GM23248 (cell line): ENCODE data around the gene TEX264. TPM values are rescaled to one million over a fixed set of nuclear protein-coding genes. Genes with fewer than 3 reads are reported as not detected.
"Not testable (repeated sequence)": the region's sequence is repeated elsewhere in the genome, so short reads cannot be mapped to it uniquely, and the experiment has no call there.

Experiments used
- DNase-seq: peaks from one replicate; pipeline ENCODE4 v3.0.0-alpha.2; 2015
- H2AFZ ChIP-seq: fragments of 200-600 bp; sonication (generic); 2 replicates; pipeline ENCODE4 v1.6.1; 2016; ENCODE audit warnings: antibody characterized with exemption
- H3F3A ChIP-seq: fragments of 200-600 bp; sonication (generic); 2 replicates; pipeline ENCODE4 v1.6.1; 2016; ENCODE audit warnings: mild to moderate bottlenecking, antibody characterized with exemption, mixed run types; ENCODE audit not compliant: insufficient read depth
- H3K27ac ChIP-seq: fragments of 200-600 bp; sonication (generic); 2 replicates; pipeline ENCODE4 v1.5.1; 2016; ENCODE audit warnings: mild to moderate bottlenecking
- H3K27me3 ChIP-seq: fragments of 200-600 bp; sonication (generic); replicated peaks from 2 replicates; pipeline ENCODE4 v1.6.1; 2016; ENCODE audit warnings: mild to moderate bottlenecking; ENCODE audit not compliant: insufficient read depth
- H3K36me3 ChIP-seq: fragments of 200-600 bp; sonication (generic); 2 replicates; pipeline ENCODE4 v1.6.1; 2016; ENCODE audit warnings: low read depth, mild to moderate bottlenecking
- H3K4me1 ChIP-seq: fragments of 200-600 bp; sonication (generic); 2 replicates; pipeline ENCODE4 v1.6.1; 2016; ENCODE audit warnings: mild to moderate bottlenecking; ENCODE audit not compliant: insufficient read depth
- H3K4me2 ChIP-seq: fragments of 200-600 bp; sonication (generic); one replicate; pipeline ENCODE4 v1.6.1; 2016; ENCODE audit warnings: mild to moderate bottlenecking; ENCODE audit not compliant: unreplicated experiment
- H3K4me3 ChIP-seq: fragments of 200-600 bp; sonication (generic); 2 replicates; pipeline ENCODE4 v1.5.1; 2016; ENCODE audit warnings: mild to moderate bottlenecking
- H3K79me2 ChIP-seq: fragments of 200-600 bp; sonication (generic); 2 replicates; pipeline ENCODE4 v1.6.1; 2016; ENCODE audit warnings: mild to moderate bottlenecking; ENCODE audit not compliant: insufficient read depth
- H3K9ac ChIP-seq: fragments of 200-600 bp; sonication (generic); 2 replicates; pipeline ENCODE4 v1.6.1; 2016; ENCODE audit warnings: mild to moderate bottlenecking
- H3K9me2 ChIP-seq: fragments of 200-600 bp; sonication (generic); 2 replicates; pipeline ENCODE4 v1.6.1; 2016; ENCODE audit warnings: mixed run types, mild to moderate bottlenecking, moderate library complexity; ENCODE audit not compliant: insufficient read depth
- H3K9me3 ChIP-seq: fragments of 200-600 bp; sonication (generic); one replicate; pipeline ENCODE4 v1.6.1; 2017; ENCODE audit warnings: low read depth
- H4K20me1 ChIP-seq: fragments of 200-600 bp; sonication (generic); 2 replicates; pipeline ENCODE4 v1.6.0; 2016; ENCODE audit not compliant: insufficient read depth
- EZH2 ChIP-seq: fragments of 200-600 bp; sonication (generic); IDR thresholded peaks from 2 replicates; pipeline ENCODE4 v1.6.1; 2018; ENCODE audit warnings: antibody characterized with exemption, mild to moderate bottlenecking; ENCODE audit not compliant: insufficient read depth, poor library complexity, severe bottlenecking
- EZH2phosphoT487 ChIP-seq: fragments of 200-600 bp; sonication (generic); IDR thresholded peaks from 2 replicates; pipeline ENCODE4 v1.6.1; 2018; ENCODE audit warnings: antibody characterized with exemption, moderate library complexity, mild to moderate bottlenecking, low read depth; ENCODE audit not compliant: insufficient read depth
- WGBS, 2 experiments: methylation state at CpG; one replicate each; pipeline ENCODE4 v1.1.6; 2015 to 2017; ENCODE audit warnings: low lambda C conversion rate in 2 of 2, low coverage in 1 of 2; ENCODE audit errors: missing lambda C conversion rate in 2 of 2; 5-methylcytosine and 5-hydroxymethylcytosine counted together
- in situ Hi-C: fragments of 300-500 bp; cut with MboI; formaldehyde crosslinking; loops from 2 replicates; pipeline ENCODE4 v1.15.0; 2020
- polyA plus RNA-seq: library from polyadenylated mRNA; unstranded; fragments of >200 nt; fragmentation: Nextera tagmentation; extraction: Ambion mirVana; gene quantifications from 2 replicates; pipeline ENCODE4 v1.2.1, GENCODE V29; 2016
- total RNA-seq: library from RNA; depleted of rRNA; stranded (reverse); fragments of >200 nt; shearing (Covaris generic); gene quantifications from 2 replicates; pipeline ENCODE4 v1.2.3, GENCODE V29; 2014

The TEX264 gene
- total and polyA plus RNA-seq, 2 experiments from 2014 or later = 66.7 to 89.8 TPM

GRCh38 chr3:51739110-51739509 lies 68.1 kb downstream of the TEX264 start:
- H3K9ac ChIP-seq = no peak overlapping the region
- no peak for TF ChIP-seq EZH2
- no peak overlapping the region for H3K27ac ChIP-seq
- peaks cover 16% of the 10 kb centered on the region; the same call in 1 of the 2 replicates for H3K27me3 ChIP-seq
- in situ Hi-C loops = no loop called here
- H3K4me1 ChIP-seq = no peaks in the 10 kb centered on the region
- DNase-seq = no peak
- 14 to 15% methylated on average over 4 of the region's 4 CpGs for WGBS, 2 experiments
- H3F3A ChIP-seq = no peaks in the 10 kb centered on the region
- no peaks in the 10 kb centered on the region for H4K20me1 ChIP-seq
- no peak overlapping the region for H2AFZ ChIP-seq
- no peaks in the 10 kb centered on the region for H3K36me3 ChIP-seq
- no peaks in the 10 kb centered on the region for H3K79me2 ChIP-seq
- H3K4me3 ChIP-seq = no peak overlapping the region
- H3K9me2 ChIP-seq = no peaks in the 10 kb centered on the region
- H3K9me3 ChIP-seq = no peaks in the 10 kb centered on the region
- no peak overlapping the region for H3K4me2 ChIP-seq

- H3K27ac ChIP-seq, DNase-seq, H3K4me3 ChIP-seq, H3K79me2 ChIP-seq, H3K9me3 ChIP-seq, in situ Hi-C loops, H3K36me3 ChIP-seq, H3K9me2 ChIP-seq, H3F3A ChIP-seq, H2AFZ ChIP-seq, H3K4me1 ChIP-seq, H3K27me3 ChIP-seq, H3K4me2 ChIP-seq, H3K9ac ChIP-seq, H4K20me1 ChIP-seq: not testable (repeated sequence)
- 32 to 34% methylated on average over 3 of the region's 3 CpGs for WGBS, 2 experiments
These were observed 71.3 kb downstream of the TEX264 start for GRCh38 chr3:51742320-51742719.

GRCh38 chr3:51742978-51743377 lies 71.9 kb downstream of the TEX264 start:
- H3K9me3 ChIP-seq, H3K9me2 ChIP-seq, DNase-seq, H2AFZ ChIP-seq, H3K4me1 ChIP-seq, H3K36me3 ChIP-seq, H3K9ac ChIP-seq, H3K4me2 ChIP-seq, H3K27me3 ChIP-seq, in situ Hi-C loops, H3K27ac ChIP-seq, H3F3A ChIP-seq, H3K79me2 ChIP-seq, H3K4me3 ChIP-seq, H4K20me1 ChIP-seq: not testable (repeated sequence)
- 5 to 11% methylated on average over 4 of the region's 4 CpGs for WGBS, 2 experiments

- in situ Hi-C loops = no loop called here
These were observed 76.8 kb downstream of the TEX264 start for GRCh38 chr3:51747840-51748239.

GRCh38 chr3:51748327-51748726 lies 77.3 kb downstream of the TEX264 start:
- in situ Hi-C loops = no loop called here
- H3K79me2 ChIP-seq = no peaks in the 10 kb centered on the region

More at GRCh38 chr3:51747840-51748239, 76.8 kb downstream of the TEX264 start:
- no peak for DNase-seq
- Histone ChIP-seq H3K9me2 (no peaks in the 10 kb centered on the region), H3K4me2 (no peak overlapping the region), H3K36me3 (no peaks in the 10 kb centered on the region), H2AFZ (no peak overlapping the region), H4K20me1 (no peaks in the 10 kb centered on the region), H3K4me1 (no peaks in the 10 kb centered on the region), H3K27me3 (0 out of 2 replicates have a peak, but pooled peaks cover 6% of the 10 kb centered on the region), H3K9me3 (no peaks in the 10 kb centered on the region), H3K27ac (no peak overlapping the region), H3K79me2 (no peaks in the 10 kb centered on the region), H3K9ac (no peak overlapping the region), H3K4me3 (no peak overlapping the region), H3F3A (no peaks in the 10 kb centered on the region)
- TF ChIP-seq EZH2phosphoT487 (no peak), EZH2 (no peak)

More at GRCh38 chr3:51748327-51748726, 77.3 kb downstream of the TEX264 start:
- Histone ChIP-seq H4K20me1 (no peaks in the 10 kb centered on the region), H3K9me3 (no peaks in the 10 kb centered on the region), H3K36me3 (no peaks in the 10 kb centered on the region), H2AFZ (no peak overlapping the region), H3F3A (no peaks in the 10 kb centered on the region), H3K4me2 (no peak overlapping the region), H3K27me3 (0 out of 2 replicates have a peak, but pooled peaks cover 6% of the 10 kb centered on the region), H3K9me2 (no peaks in the 10 kb centered on the region), H3K4me3 (no peak overlapping the region), H3K27ac (no peak overlapping the region), H3K4me1 (no peaks in the 10 kb centered on the region), H3K9ac (no peak overlapping the region)
- WGBS, 2 experiments = 0 to 2% methylated on average over 1 of the region's 1 CpG
- no peak for TF ChIP-seq EZH2phosphoT487
- TF ChIP-seq EZH2 = no peak
- no peak for DNase-seq
